Activated naive CD4-positive, alpha-beta T cell treated with anti-CD3 and anti-CD28 coated beads, Interleukin-2, amount 10 ng/mL, durations not matched to agents 7 days and 5 days (primary cell): ENCODE results near the gene SNAP91.
"Not testable (repeated sequence)": the region's sequence is repeated elsewhere in the genome, so short reads cannot be mapped to it uniquely, and the experiment has no call there.

Source experiments
- CTCF ChIA-PET: fragments of 350-600 bp; sonication (Branson Sonifier 250); formaldehyde crosslinking; loops from one replicate; lab custom pipeline; 2021; ENCODE audit warnings: antibody characterized with exemption; lab: Charles Lee
- DNase-seq: peaks from one replicate; pipeline ENCODE4 v3.0.0-alpha.2; 2020
- H3K27ac Mint-ChIP-seq: one replicate; pipeline ENCODE4 v1.8.0; 2021; ENCODE audit warnings: mild to moderate bottlenecking, moderate library complexity, mixed read lengths
- H3K27me3 Mint-ChIP-seq: one replicate; pipeline ENCODE4 v1.8.0; 2021; ENCODE audit warnings: mild to moderate bottlenecking, mixed read lengths
- H3K36me3 Mint-ChIP-seq: one replicate; pipeline ENCODE4 v1.8.0; 2021; ENCODE audit warnings: mixed read lengths
- H3K4me1 Mint-ChIP-seq: one replicate; pipeline ENCODE4 v1.8.0; 2021; ENCODE audit warnings: mixed read lengths
- H3K4me3 Mint-ChIP-seq: one replicate; pipeline ENCODE4 v1.8.0; 2021; ENCODE audit warnings: mild to moderate bottlenecking, moderate library complexity, mixed read lengths
- H3K9me3 Mint-ChIP-seq: one replicate; pipeline ENCODE4 v1.8.0; 2021; ENCODE audit warnings: mixed read lengths

SNAP91 gene, protein sequence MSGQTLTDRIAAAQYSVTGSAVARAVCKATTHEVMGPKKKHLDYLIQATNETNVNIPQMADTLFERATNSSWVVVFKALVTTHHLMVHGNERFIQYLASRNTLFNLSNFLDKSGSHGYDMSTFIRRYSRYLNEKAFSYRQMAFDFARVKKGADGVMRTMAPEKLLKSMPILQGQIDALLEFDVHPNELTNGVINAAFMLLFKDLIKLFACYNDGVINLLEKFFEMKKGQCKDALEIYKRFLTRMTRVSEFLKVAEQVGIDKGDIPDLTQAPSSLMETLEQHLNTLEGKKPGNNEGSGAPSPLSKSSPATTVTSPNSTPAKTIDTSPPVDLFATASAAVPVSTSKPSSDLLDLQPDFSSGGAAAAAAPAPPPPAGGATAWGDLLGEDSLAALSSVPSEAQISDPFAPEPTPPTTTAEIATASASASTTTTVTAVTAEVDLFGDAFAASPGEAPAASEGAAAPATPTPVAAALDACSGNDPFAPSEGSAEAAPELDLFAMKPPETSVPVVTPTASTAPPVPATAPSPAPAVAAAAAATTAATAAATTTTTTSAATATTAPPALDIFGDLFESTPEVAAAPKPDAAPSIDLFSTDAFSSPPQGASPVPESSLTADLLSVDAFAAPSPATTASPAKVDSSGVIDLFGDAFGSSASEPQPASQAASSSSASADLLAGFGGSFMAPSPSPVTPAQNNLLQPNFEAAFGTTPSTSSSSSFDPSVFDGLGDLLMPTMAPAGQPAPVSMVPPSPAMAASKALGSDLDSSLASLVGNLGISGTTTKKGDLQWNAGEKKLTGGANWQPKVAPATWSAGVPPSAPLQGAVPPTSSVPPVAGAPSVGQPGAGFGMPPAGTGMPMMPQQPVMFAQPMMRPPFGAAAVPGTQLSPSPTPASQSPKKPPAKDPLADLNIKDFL

DNA sequence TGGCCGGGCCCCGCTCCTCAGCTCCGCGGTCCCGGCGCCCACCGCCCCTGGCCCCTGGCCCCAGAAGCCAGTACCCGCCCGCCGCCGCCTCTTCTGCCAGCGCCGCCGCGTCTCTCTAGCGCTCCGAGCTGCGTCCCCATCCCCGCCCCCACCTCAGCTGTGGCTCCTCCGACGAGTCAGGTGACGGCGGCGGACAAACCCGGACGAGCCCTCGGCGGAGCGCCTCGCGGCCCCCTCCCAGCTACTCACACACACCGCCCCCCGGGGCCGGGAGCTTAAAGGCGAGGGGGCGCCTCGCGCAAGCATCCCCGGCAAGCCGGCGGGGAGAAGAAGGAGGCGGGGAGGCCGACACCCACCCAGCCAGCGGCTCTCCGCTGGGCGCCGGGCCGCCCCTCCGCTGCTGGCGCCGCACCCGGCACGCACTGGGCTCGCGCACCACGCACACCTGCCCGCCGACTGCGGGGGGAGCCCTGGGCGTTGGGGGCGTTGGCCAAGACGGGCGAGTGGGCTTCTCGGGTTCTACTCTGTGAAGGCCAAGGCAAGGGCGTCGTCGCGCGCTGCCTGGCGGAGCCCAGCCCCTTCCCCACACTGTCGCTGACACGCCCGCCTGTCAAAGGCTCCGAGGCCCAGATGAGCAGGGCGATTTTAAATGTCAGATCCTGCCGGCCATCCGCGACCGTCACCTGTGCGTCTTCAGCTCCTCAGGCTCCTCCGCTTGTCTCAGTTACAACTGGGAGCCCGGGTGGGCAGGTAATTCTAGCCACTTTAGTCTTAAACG lies at the start of gene SNAP91:
Gene SNAP91 (minus strand): TSS at position 132 of the 778 bp plus-strand sequence. CDS start 1,174 bp downstream, outside the sequence.
- H3K27me3 Mint-ChIP-seq: peaks cover 37% of the 10 kb centered on the region
- DNase-seq: no peak
- H3K36me3 Mint-ChIP-seq: no peaks in the 10 kb centered on the region
- H3K4me3 Mint-ChIP-seq: peak within 1 kb of the TSS; percentile 10
- CTCF ChIA-PET: no interaction called here
- no peak within 1 kb of the TSS for H3K27ac Mint-ChIP-seq
- no peaks in the 10 kb centered on the region for H3K4me1 Mint-ChIP-seq
- H3K9me3 Mint-ChIP-seq: no peaks in the 10 kb centered on the region

DNA sequence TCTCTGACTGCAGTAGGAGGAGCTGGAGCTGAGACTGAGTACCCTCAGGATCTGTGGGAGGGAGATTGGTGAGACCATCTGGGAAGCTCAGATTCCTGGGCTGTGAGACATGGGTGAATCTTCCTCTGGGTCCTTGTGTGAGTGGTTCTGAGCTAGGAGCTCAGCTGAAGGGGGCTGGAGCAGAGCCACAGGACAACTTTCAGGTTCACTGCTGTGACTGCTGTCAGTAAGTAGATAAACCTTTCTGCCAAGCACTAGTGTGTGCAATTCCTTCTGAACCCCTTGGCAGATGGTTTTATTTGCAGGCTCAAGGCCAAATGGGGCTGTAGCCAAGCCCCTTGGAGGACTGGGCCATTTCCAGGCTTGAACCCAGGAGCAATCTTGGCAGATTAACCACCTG lies 49.6 kb upstream of the SNAP91 start:
- CTCF ChIA-PET: interaction anchor here (0.6 kb wide), 1 partner anchor 9 kb away, joined by 3 read pairs; no protein-coding TSS in a partner anchor
- Mint-ChIP-seq H3K4me3 (no peak overlapping the region), H3K4me1 (no peaks in the 10 kb centered on the region), H3K27me3 (no peaks in the 10 kb centered on the region), H3K27ac (no peak overlapping the region), H3K36me3 (no peaks in the 10 kb centered on the region), H3K9me3 (peaks cover 7% of the 10 kb centered on the region)
- DNase-seq: no peak

DNA sequence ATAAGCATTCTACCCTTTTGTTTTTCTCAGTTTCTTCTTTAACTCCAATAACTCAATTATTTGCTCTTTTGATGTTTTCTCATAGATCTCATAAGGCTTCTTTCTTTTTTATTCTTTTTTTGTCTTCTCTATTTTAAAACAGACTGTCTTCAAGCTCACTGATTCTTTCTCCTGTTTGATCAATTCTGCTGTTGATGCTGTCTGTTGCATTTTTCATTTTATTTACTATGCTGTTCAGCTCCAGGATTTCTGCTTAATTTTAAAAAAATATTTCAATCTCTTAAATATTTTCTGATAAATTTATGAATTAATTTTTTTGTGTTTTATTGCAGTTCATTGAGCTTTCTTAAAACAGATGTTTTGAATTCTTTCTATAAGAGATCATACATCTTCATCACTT lies 48.1 kb upstream of the SNAP91 start:
- DNase-seq: no peak
- no peak overlapping the region for H3K4me3 Mint-ChIP-seq
- no peaks in the 10 kb centered on the region for H3K27me3 Mint-ChIP-seq
- no peak overlapping the region for H3K27ac Mint-ChIP-seq
- H3K9me3 Mint-ChIP-seq: peaks cover 11% of the 10 kb centered on the region
- no peaks in the 10 kb centered on the region for H3K36me3 Mint-ChIP-seq
- no peaks in the 10 kb centered on the region for H3K4me1 Mint-ChIP-seq
- CTCF ChIA-PET: no interaction called here

DNA sequence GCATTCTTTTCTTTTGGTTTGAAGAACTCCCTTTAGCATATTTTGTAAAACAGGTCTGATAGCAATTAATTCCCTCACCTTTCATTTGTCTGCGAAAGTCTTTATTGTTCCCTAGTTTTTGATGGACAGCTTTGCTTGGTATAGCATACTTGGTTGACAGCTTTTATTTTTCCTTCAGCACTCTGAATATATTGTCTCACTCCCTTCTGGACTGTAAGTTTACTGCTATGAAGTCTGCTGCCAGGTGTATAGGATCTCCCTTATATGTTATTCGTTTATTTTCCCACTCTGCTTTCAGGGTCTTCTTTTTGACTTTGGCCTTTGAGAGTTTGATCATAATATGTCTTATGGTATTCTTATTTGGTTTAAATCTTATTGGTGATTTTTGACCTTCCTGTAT lies 47.7 kb upstream of the SNAP91 start:
- H3K36me3 Mint-ChIP-seq: no peaks in the 10 kb centered on the region
- H3K4me1 Mint-ChIP-seq: no peaks in the 10 kb centered on the region
- DNase-seq: no peak
- H3K27me3 Mint-ChIP-seq: no peaks in the 10 kb centered on the region
- H3K9me3 Mint-ChIP-seq: peaks cover 11% of the 10 kb centered on the region
- H3K4me3 Mint-ChIP-seq: no peak overlapping the region
- no peak overlapping the region for H3K27ac Mint-ChIP-seq
- CTCF ChIA-PET: no interaction called here

DNA sequence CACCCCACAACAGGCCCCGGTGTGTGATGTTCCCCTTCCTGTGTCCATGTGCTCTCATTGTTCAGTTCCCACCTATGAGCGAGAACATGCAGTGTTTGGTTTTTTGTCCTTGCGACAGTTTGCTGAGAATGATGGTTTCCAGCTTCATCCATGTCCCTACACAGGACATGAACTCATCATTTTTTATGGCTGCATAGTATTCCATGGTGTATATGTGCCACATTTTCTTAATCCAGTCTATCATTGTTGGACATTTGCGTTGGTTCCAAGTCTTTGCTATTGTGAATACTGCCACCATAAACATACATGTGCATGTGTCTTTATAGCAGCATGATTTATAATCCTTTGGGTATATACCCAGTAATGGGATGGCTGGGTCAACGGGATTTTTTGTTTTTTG lies 43.5 kb upstream of the SNAP91 start:
- H3K4me3 Mint-ChIP-seq, CTCF ChIA-PET, H3K27me3 Mint-ChIP-seq, H3K4me1 Mint-ChIP-seq, H3K27ac Mint-ChIP-seq, H3K36me3 Mint-ChIP-seq, DNase-seq: not testable (repeated sequence)
- peaks cover 11% of the 10 kb centered on the region for H3K9me3 Mint-ChIP-seq

DNA sequence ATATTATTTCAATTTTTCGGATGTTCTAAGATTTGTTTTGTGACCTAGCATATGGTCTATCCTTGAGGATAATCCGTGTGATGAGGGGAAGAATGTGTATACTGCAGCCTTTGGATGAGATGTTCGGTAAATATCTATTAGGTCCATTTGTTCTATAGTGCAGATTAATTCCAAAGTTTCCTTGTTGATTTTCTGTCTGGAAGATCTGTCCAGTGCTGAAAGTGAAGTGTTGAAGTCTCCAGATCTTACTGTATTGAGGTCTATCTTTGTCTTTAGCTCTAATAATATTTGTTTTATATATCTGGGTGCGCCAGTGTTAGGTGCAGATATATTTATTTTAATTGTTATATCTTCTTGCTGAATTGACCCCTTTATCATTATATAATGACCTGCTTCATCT lies 32.2 kb upstream of the SNAP91 start:
- Mint-ChIP-seq H3K4me1 (no peaks in the 10 kb centered on the region), H3K27ac (no peak overlapping the region), H3K9me3 (no peaks in the 10 kb centered on the region), H3K4me3 (no peak overlapping the region), H3K27me3 (no peaks in the 10 kb centered on the region), H3K36me3 (no peaks in the 10 kb centered on the region)
- CTCF ChIA-PET: no interaction called here
- DNase-seq: no peak

DNA sequence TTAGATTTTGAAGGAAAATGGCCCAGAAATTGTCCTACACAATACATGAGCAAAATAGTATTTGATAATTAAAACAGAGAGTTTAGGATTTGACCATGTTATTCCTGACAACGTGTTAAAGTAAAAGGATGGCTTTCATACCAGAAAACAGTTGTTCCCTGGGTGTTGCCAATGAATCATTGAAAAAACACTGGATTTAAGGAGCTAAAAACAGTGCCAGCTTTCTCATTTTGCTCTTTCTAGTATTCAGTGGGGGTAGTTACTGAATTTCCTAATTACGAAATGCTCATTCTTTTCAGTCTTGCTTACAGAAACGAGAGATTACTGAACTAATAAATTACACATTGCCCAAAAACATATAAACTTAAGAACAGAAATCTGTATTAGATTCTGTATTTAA lies 26.6 kb upstream of the SNAP91 start:
- Mint-ChIP-seq H3K27ac (no peak overlapping the region), H3K4me3 (no peak overlapping the region), H3K4me1 (no peaks in the 10 kb centered on the region), H3K9me3 (no peaks in the 10 kb centered on the region), H3K27me3 (no peaks in the 10 kb centered on the region), H3K36me3 (no peaks in the 10 kb centered on the region)
- no peak for DNase-seq
- CTCF ChIA-PET: no interaction called here

DNA sequence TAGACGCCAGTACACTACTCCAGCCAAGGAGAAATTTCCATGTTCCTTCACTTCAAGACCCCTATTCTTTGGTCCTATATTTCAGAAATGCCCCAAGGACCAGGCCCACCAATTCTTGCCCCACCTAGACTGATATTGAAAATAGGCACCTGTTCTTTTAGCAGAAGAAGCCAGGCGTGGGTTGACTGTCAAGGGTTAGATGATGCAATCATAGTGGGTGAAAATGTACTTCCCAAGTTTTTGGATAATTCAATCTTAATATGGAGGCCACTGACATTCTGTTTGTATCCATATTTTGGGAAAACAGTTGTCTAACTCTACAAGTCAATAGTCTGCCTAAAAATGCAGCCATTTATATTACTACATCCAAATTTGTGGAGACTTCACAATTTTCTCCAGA lies 21.0 kb upstream of the SNAP91 start:
- Mint-ChIP-seq H3K36me3 (no peaks in the 10 kb centered on the region), H3K9me3 (no peaks in the 10 kb centered on the region), H3K4me3 (no peak overlapping the region), H3K27me3 (no peaks in the 10 kb centered on the region), H3K27ac (no peak overlapping the region), H3K4me1 (no peaks in the 10 kb centered on the region)
- CTCF ChIA-PET: no interaction called here
- no peak for DNase-seq

DNA sequence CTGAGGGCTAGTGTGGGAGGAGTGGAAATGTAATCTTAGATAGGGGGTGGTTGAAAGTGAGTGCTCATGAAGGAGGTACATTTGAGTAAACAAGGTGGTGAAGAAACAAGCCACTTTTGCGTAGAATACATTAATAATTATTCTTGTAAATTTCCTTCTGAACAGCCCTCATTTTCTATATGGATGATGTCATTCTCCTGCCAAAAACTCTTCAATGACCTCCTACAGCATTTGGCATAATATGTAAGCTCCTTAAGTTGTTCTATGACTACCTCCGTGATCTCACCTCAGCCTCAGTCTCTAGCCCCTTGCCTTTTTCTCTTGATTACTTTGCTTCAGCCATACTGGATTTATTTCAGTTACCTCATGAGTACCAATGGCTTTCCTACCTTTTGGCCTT lies 14.0 kb upstream of the SNAP91 start:
- no peaks in the 10 kb centered on the region for H3K4me1 Mint-ChIP-seq
- no peak for DNase-seq
- H3K9me3 Mint-ChIP-seq: no peaks in the 10 kb centered on the region
- no peak overlapping the region for H3K4me3 Mint-ChIP-seq
- H3K36me3 Mint-ChIP-seq: no peaks in the 10 kb centered on the region
- H3K27ac Mint-ChIP-seq: no peak overlapping the region
- no peaks in the 10 kb centered on the region for H3K27me3 Mint-ChIP-seq
- CTCF ChIA-PET: no interaction called here

DNA sequence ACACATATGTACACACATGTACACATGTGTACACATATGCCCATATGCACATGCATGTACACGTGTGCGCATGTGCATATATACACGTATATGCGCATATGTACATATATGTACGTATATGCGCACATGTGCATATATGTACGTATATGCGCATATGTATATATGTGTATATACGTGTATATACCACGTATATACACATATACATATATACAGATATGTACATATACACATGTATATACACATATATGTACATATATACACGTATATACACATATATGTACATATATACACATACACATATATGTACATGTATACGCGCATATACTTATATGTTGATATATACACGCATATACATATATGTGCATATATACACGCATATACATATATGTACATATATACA lies 8.9 kb upstream of the SNAP91 start:
- Mint-ChIP-seq H3K4me3 (no peak overlapping the region), H3K36me3 (no peaks in the 10 kb centered on the region), H3K27ac (no peak overlapping the region), H3K9me3 (no peaks in the 10 kb centered on the region), H3K4me1 (no peaks in the 10 kb centered on the region), H3K27me3 (no peaks in the 10 kb centered on the region)
- CTCF ChIA-PET: no interaction called here
- no peak for DNase-seq

DNA sequence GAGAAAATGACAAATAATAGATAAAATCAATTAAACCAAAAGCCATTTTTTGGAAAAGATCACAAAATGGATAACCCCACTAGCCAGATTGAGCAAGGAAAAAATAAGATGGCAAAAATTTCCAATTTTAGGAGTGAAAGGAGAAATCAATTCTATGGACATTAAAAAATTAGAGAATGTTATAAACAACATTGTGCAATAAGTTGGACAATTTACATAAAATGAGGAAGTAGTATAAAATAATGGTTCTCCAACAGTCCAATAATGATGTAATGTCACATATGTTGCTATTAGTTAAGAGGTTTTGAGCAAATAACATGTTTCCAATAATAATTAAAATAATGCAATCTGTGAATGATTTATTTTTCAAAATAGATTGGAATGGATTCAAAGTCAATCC lies 3.1 kb upstream of the SNAP91 start:
- no peak overlapping the region for H3K4me3 Mint-ChIP-seq
- H3K4me1 Mint-ChIP-seq: no peaks in the 10 kb centered on the region
- H3K36me3 Mint-ChIP-seq: no peaks in the 10 kb centered on the region
- peaks cover 31% of the 10 kb centered on the region for H3K27me3 Mint-ChIP-seq
- CTCF ChIA-PET: interaction anchor here (0.5 kb wide), 1 partner anchor 325 kb away, joined by 3 read pairs; no protein-coding TSS in a partner anchor
- DNase-seq: no peak
- H3K27ac Mint-ChIP-seq: no peak overlapping the region
- no peaks in the 10 kb centered on the region for H3K9me3 Mint-ChIP-seq

DNA sequence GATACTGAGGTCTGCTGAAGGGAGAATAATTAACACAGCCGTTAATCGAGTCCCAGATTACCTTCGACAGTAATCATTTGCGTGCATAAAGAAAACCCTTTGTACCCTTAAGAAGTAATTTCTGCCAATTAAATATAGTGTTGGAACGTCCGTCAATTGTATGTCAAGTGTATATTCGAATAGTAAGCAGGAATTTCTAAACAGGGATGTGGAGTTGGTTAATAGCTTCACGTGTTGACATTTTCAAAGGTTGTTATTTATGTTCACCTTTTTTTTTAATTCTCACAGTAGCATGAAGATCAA lies 798 bp upstream of the SNAP91 start:
- Mint-ChIP-seq H3K9me3 (no peaks in the 10 kb centered on the region), H3K4me1 (no peaks in the 10 kb centered on the region), H3K27me3 (peaks cover 37% of the 10 kb centered on the region), H3K27ac (no peak overlapping the region), H3K36me3 (no peaks in the 10 kb centered on the region), H3K4me3 (peak overlapping the region; percentile 10)
- CTCF ChIA-PET: no interaction called here
- no peak for DNase-seq

DNA sequence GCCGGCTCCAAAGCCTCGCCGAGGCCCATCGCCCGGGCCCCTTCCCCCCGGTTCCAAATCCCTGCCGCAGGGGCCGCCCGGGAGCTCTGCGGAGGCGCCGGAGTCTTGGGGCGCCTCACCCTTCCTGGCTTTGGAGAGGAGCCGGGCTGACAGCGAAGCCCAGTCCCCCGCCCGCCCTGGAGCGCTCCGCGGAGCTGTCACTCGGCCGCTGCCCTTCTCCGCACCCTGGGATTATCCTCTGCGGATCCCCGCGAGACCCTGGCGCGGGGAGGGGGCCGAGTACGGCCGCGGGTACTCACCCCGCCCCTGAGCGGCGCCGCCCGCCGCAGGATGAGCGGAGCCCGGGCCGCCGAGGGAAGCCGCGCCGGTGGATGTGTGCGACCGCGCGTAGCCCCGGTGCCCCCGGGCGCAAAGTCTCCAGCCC lies 343 bp downstream of the SNAP91 start:
- no peaks in the 10 kb centered on the region for H3K36me3 Mint-ChIP-seq
- no peak overlapping the region for H3K27ac Mint-ChIP-seq
- no peaks in the 10 kb centered on the region for H3K4me1 Mint-ChIP-seq
- H3K27me3 Mint-ChIP-seq: peaks cover 37% of the 10 kb centered on the region
- no peak for DNase-seq
- CTCF ChIA-PET: no interaction called here
- no peak overlapping the region for H3K4me3 Mint-ChIP-seq
- no peaks in the 10 kb centered on the region for H3K9me3 Mint-ChIP-seq

DNA sequence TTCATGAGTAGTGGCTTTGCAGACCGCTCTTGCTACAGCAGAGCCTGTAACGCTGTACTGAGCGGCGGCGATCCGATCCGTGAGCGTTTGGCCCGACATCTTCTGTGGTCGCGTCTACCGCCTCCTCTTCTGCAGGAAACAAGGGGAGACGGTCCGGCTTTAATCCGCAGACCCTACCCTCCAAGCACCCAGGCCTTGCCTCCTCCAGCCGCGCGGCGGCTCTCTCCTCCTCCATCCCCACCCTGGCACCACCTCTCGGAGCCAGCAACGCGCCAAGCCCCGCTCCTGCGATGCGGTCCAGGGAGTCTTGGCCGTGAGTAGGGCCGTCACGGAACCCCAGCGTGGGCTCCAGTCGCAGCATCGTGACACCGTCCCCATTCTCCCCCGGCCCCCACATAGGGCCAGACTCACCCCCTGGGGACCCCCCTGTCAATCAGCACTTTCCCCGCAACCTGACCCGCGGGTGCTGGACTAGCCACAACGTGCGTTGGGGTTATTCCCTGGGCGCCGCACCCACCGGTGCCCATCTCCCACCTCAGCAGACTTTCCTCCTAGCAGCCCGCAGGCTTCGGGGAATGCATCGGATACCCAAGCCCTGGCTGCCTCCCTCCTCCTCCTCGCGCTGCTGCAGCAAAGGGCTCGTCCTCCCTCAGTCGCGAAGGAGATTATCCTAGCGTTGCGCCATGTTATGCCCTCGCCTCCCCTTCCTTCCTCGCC lies 914 bp downstream of the SNAP91 start:
- no peak overlapping the region for H3K27ac Mint-ChIP-seq
- no peak for DNase-seq
- H3K4me1 Mint-ChIP-seq: no peaks in the 10 kb centered on the region
- no peaks in the 10 kb centered on the region for H3K9me3 Mint-ChIP-seq
- H3K27me3 Mint-ChIP-seq: peaks cover 37% of the 10 kb centered on the region
- CTCF ChIA-PET: no interaction called here
- no peaks in the 10 kb centered on the region for H3K36me3 Mint-ChIP-seq
- no peak overlapping the region for H3K4me3 Mint-ChIP-seq
